CD14-positive monocyte (primary cell): ENCODE results near the gene PANK4. TPM values are rescaled to one million over a fixed set of nuclear protein-coding genes. Genes with fewer than 3 reads are reported as not detected.

Source experiments
- DNase-seq, 3 donors: peaks; one replicate each; pipeline ENCODE4 v3.0.0-alpha.2; 2011 to 2022
- H2AFZ ChIP-seq: 2 replicates; pipeline ENCODE4 v1.6.0; 2012; ENCODE audit warnings: mild to moderate bottlenecking, low read depth, low read length, inconsistent platforms; ENCODE audit not compliant: insufficient read depth, poor library complexity, severe bottlenecking
- H3K27ac ChIP-seq, 2 donors: 1 replicate in 1 of 2; 2 replicates in 1 of 2; pipeline ENCODE4 v1.5.1; 2012 to 2013; ENCODE audit warnings: low read length in 2 of 2, control low read depth in 1 of 2, inconsistent platforms in 1 of 2, low read depth in 1 of 2, mild to moderate bottlenecking in 1 of 2
- H3K27me3 ChIP-seq, 2 donors: one replicate each; pipeline versions ENCODE4 v1.6.0 to v1.6.1; 2011 to 2013; ENCODE audit warnings: low read length in 2 of 2; ENCODE audit not compliant: control insufficient read depth in 2 of 2, insufficient read depth in 2 of 2
- H3K36me3 ChIP-seq, 2 donors: replicated peaks in 1 of 2; 1 replicate in 1 of 2; 2 replicates in 1 of 2; pipeline versions ENCODE4 v1.5.1 to v1.6.1; 2012 to 2013; ENCODE audit warnings: low read length in 2 of 2, control low read depth in 1 of 2, inconsistent platforms in 1 of 2, mild to moderate bottlenecking in 1 of 2; ENCODE audit not compliant: insufficient read depth in 2 of 2, control insufficient read depth in 1 of 2
- H3K4me1 ChIP-seq, 2 donors: 1 replicate in 1 of 2; 2 replicates in 1 of 2; pipeline versions ENCODE4 v1.5.1 to v1.6.1; 2012 to 2013; ENCODE audit warnings: low read length in 2 of 2, control low read depth in 1 of 2, inconsistent platforms in 1 of 2, mild to moderate bottlenecking in 1 of 2, moderate library complexity in 1 of 2; ENCODE audit not compliant: insufficient read depth in 2 of 2, control insufficient read depth in 1 of 2
- H3K4me2 ChIP-seq: replicated peaks from 2 replicates; pipeline ENCODE3; 2012; ENCODE audit warnings: low read length, moderate library complexity, mild to moderate bottlenecking; ENCODE audit not compliant: poor library complexity, severe bottlenecking; ENCODE audit errors: extremely low read depth
- H3K4me3 ChIP-seq, 3 experiments: fragments of 200-600 bp in 1 of 3; sonication (generic) in 1 of 3; replicated peaks in 1 of 3; 1 replicate in 2 of 3; 2 replicates in 1 of 3; pipeline ENCODE4 v1.5.1; 2011 to 2013; ENCODE audit warnings: low read length in 3 of 3, mild to moderate bottlenecking in 3 of 3, control low read depth in 2 of 3, low read depth in 2 of 3, inconsistent platforms in 1 of 3, moderate library complexity in 1 of 3
- H3K79me2 ChIP-seq: 2 replicates; pipeline ENCODE4 v1.6.0; 2012; ENCODE audit warnings: mild to moderate bottlenecking, control low read depth, inconsistent platforms, low read length, moderate library complexity; ENCODE audit not compliant: insufficient read depth
- H3K9ac ChIP-seq: 2 replicates; pipeline ENCODE4 v1.6.0; 2017; ENCODE audit warnings: low read length, mild to moderate bottlenecking; ENCODE audit not compliant: insufficient read depth, poor library complexity, severe bottlenecking
- H3K9me3 ChIP-seq, 2 donors: replicated peaks in 1 of 2; 1 replicate in 1 of 2; 2 replicates in 1 of 2; pipeline versions ENCODE4 v1.5.1 to v1.6.1; 2012 to 2013; ENCODE audit warnings: low read length in 2 of 2, control low read depth in 1 of 2; ENCODE audit not compliant: control insufficient read depth in 1 of 2, insufficient read depth in 1 of 2
- H4K20me1 ChIP-seq: 2 replicates; pipeline ENCODE4 v1.6.0; 2012; ENCODE audit warnings: mild to moderate bottlenecking, low read length, control low read depth, moderate library complexity; ENCODE audit not compliant: insufficient read depth
- H3K27ac Mint-ChIP-seq, 7 donors: one replicate each; pipeline ENCODE4 v1.8.0; 2020; ENCODE audit warnings: mild to moderate bottlenecking in 7 of 7, mixed read lengths in 7 of 7, moderate library complexity in 6 of 7, inconsistent platforms in 2 of 7
- H3K27me3 Mint-ChIP-seq, 3 donors: one replicate each; pipeline ENCODE4 v1.8.0; 2021 to 2022; ENCODE audit warnings: low read depth in 3 of 3, mild to moderate bottlenecking in 3 of 3, mixed read lengths in 3 of 3, moderate library complexity in 3 of 3, inconsistent platforms in 1 of 3
- H3K36me3 Mint-ChIP-seq, 2 donors: one replicate each; pipeline ENCODE4 v1.8.0; 2020; ENCODE audit warnings: mixed read lengths in 2 of 2, inconsistent platforms in 1 of 2, mild to moderate bottlenecking in 1 of 2
- H3K4me1 Mint-ChIP-seq: one replicate; pipeline ENCODE4 v1.8.0; 2020; ENCODE audit warnings: mild to moderate bottlenecking, mixed read lengths
- H3K4me3 Mint-ChIP-seq, 2 donors: one replicate each; pipeline ENCODE4 v1.8.0; 2020; ENCODE audit warnings: mild to moderate bottlenecking in 2 of 2, mixed read lengths in 2 of 2, moderate library complexity in 1 of 2
- H3K9me3 Mint-ChIP-seq, 7 donors: one replicate each; pipeline ENCODE4 v1.8.0; 2020 to 2022; ENCODE audit warnings: mixed read lengths in 7 of 7, mild to moderate bottlenecking in 6 of 7, moderate library complexity in 6 of 7, inconsistent platforms in 2 of 7
- CTCF ChIP-seq: fragments of 200-600 bp; IDR thresholded peaks from one replicate; pipeline ENCODE4 v1.8.0; 2022; ENCODE audit warnings: antibody characterized with exemption, mild to moderate bottlenecking
- WGBS: methylation state at CpG from one replicate; pipeline ENCODE4 v1.1.5; 2013; ENCODE audit warnings: missing lambda C conversion rate; ENCODE audit not compliant: insufficient coverage; 5-methylcytosine and 5-hydroxymethylcytosine counted together
- intact Hi-C, 2 donors: fragments of 100-400 bp; cut with micrococcal nuclease; formaldehyde crosslinking; loops; one replicate each; pipeline versions ENCODE4 v1.15.0 to v1.15.1; 2023
- polyA plus RNA-seq, 3 donors: library from polyadenylated mRNA; depleted of rRNA in 1 of 3; unstranded in 2 of 3; stranded (reverse) in 1 of 3; fragments of 300-500 nt in 2 of 3; fragments of >200 nt in 1 of 3; fragmentation: Illumina TruSeq in 2 of 3; gene quantifications; 1 replicate in 2 of 3; 2 replicates in 1 of 3; pipeline ENCODE4 v1.2.3, GENCODE V29; 2012 to 2021

Gene PANK4
- polyA plus RNA-seq, 3 donors = 11.9 to 30.2 (median 13.7) TPM

- Mint-ChIP-seq H3K27me3 (peaks cover 2 to 30% (median 10%) of the 10 kb centered on the region in 3 donors), H3K4me3 (no peak overlapping the region), H3K4me1 (no peaks in the 10 kb centered on the region), H3K27ac (no peak overlapping the region), H3K9me3 (peaks cover 0 to 1% (median 0%) of the 10 kb centered on the region in 7 donors), H3K36me3 (no peaks in the 10 kb centered on the region)
- no peak overlapping the region for H3K4me2 ChIP-seq
- H3K36me3 ChIP-seq = no peaks in the 10 kb centered on the region
- no peaks in the 10 kb centered on the region for H3K4me1 ChIP-seq
- no peak overlapping the region for H3K9ac ChIP-seq
- H3K27ac ChIP-seq = no peak overlapping the region
- no peak overlapping the region for H3K4me3 ChIP-seq
- intact Hi-C loops = no loop called here
- no peak for DNase-seq
- H4K20me1 ChIP-seq = no peaks in the 10 kb centered on the region
- WGBS = 10% methylated on average over 26 of the region's 30 CpGs
- no peak overlapping the region for H2AFZ ChIP-seq
- no peak for TF ChIP-seq CTCF
- no peaks in the 10 kb centered on the region for H3K9me3 ChIP-seq
- peaks cover 0 to 3% of the 10 kb centered on the region in 2 donors for H3K27me3 ChIP-seq
- H3K79me2 ChIP-seq = no peaks in the 10 kb centered on the region
Measured at GRCh38 chr1:2466958-2467554, 59.3 kb downstream of the PANK4 start.

- Histone ChIP-seq H3K4me1 (no peaks in the 10 kb centered on the region), H3K27ac (no peak overlapping the region), H3K4me2 (no peak overlapping the region), H4K20me1 (no peaks in the 10 kb centered on the region), H3K9ac (no peak overlapping the region), H3K9me3 (no peaks in the 10 kb centered on the region), H3K79me2 (no peaks in the 10 kb centered on the region), H2AFZ (no peak overlapping the region), H3K36me3 (no peaks in the 10 kb centered on the region), H3K4me3 (no peak overlapping the region), H3K27me3 (peaks cover 0 to 3% of the 10 kb centered on the region in 2 donors)
- Mint-ChIP-seq H3K27ac (no peak overlapping the region), H3K4me1 (no peaks in the 10 kb centered on the region), H3K4me3 (no peak overlapping the region), H3K27me3 (peaks cover 4 to 30% (median 10%) of the 10 kb centered on the region in 3 donors), H3K9me3 (peaks cover 0 to 1% (median 0%) of the 10 kb centered on the region in 7 donors), H3K36me3 (no peaks in the 10 kb centered on the region)
- no peak for TF ChIP-seq CTCF
- DNase-seq = no peak
- 65% methylated on average over 8 of the region's 12 CpGs for WGBS
- intact Hi-C loops = no loop called here
Measured at GRCh38 chr1:2466270-2466665, 60.1 kb downstream of the PANK4 start.
